ENCODE measurements around the gene CNOT4.

- TF ChIP-seq CTCF (conservative IDR thresholded peaks at IDR 0.05; ENCODE audit: low read depth, low read length) = no peak
- TF ChIP-seq EZH2 (IDR thresholded peaks at IDR 0.05; ENCODE audit: low read length, unreplicated experiment) = no peak
These were observed 31.1 kb upstream of the CNOT4 start for GRCh38 chr7:135541029-135541428.
